A549 (cell line): Measurements from ENCODE around the gene HSPH1. TPM values are rescaled to one million over a fixed set of nuclear protein-coding genes. Genes with fewer than 3 reads are reported as not detected.

Experiments
- ATAC-seq, 2 experiments: fragments of 200-7000 bp in 1 of 2; fragments of >200 bp in 1 of 2; cut with Nextera tagmentation in 1 of 2; cut with Tn5 transposase in 1 of 2; 3 replicates each; pipeline versions ENCODE4 v1.8.0 to v1.9.1; 2018 to 2020; ENCODE audit warnings: mild to moderate bottlenecking in 1 of 2, moderate library complexity in 1 of 2
- CTCF ChIA-PET: fragments of 300-600 bp; sonication (Branson Sonifier 250); formaldehyde crosslinking; extraction: SDS; loops from one replicate; lab custom pipeline; 2021; ENCODE audit warnings: antibody characterized with exemption, inconsistent platforms; lab: Yijun Ruan, JAX
- POLR2A ChIA-PET: fragments of 350-600 bp; formaldehyde crosslinking; extraction: SDS; loops from one replicate; lab custom pipeline; 2021; ENCODE audit warnings: antibody characterized with exemption, inconsistent platforms; lab: Yijun Ruan, JAX
- DNase-seq, 2 experiments: peaks; one replicate each; pipeline versions ENCODE4 v3.0.0 to v3.0.0-alpha.2; 2011 to 2016; ENCODE audit warnings: low read depth in 1 of 2, low spot score in 1 of 2
- FAIRE-seq: peaks from 2 replicates; lab custom pipeline; 2011; peaks lifted over from hg19 to GRCh38; lab: Jason Lieb, UNC
- H3K27ac ChIP-seq, 2 experiments: fragments of >200 bp; sonication (Bioruptor Twin); formaldehyde crosslinking; 3 replicates each; pipeline ENCODE4 v1.5.1; 2016 to 2017
- H3K4me1 ChIP-seq: fragments of >200 bp; sonication (Bioruptor Twin); formaldehyde crosslinking; 3 replicates; pipeline ENCODE4 v1.6.1; 2016
- H3K4me2 ChIP-seq: fragments of >200 bp; sonication (Bioruptor Twin); formaldehyde crosslinking; 3 replicates; pipeline ENCODE4 v1.6.1; 2016
- H3K4me3 ChIP-seq: fragments of >200 bp; sonication (Bioruptor Twin); formaldehyde crosslinking; 3 replicates; pipeline ENCODE4 v1.5.1; 2016
- H3K9me3 ChIP-seq: fragments of >200 bp; sonication (Bioruptor Twin); formaldehyde crosslinking; 3 replicates; pipeline ENCODE4 v1.6.1; 2016
- CBX8 ChIP-seq: fragments of 200-600 bp; sonication (generic); IDR thresholded peaks from 2 replicates; pipeline ENCODE4 v1.6.1; 2016
- CEBPB ChIP-seq, 2 experiments: fragments of >200 bp in 1 of 2; sonication (Bioruptor Twin) in 1 of 2; formaldehyde crosslinking in 1 of 2; IDR thresholded peaks; 2 replicates each; pipeline ENCODE4 v1.6.1; 2012 to 2016
- E2F6 ChIP-seq: IDR thresholded peaks from 2 replicates; pipeline ENCODE4 v1.6.1; 2012; ENCODE audit warnings: low read depth, borderline replicate concordance
- EHMT2 ChIP-seq: fragments of 200-600 bp; sonication (generic); IDR thresholded peaks from 2 replicates; pipeline ENCODE4 v1.6.1; 2016; ENCODE audit warnings: antibody characterized with exemption, low read depth, mild to moderate bottlenecking, moderate library complexity
- EP300 ChIP-seq, 2 experiments: fragments of >200 bp; sonication (Bioruptor Twin); formaldehyde crosslinking; IDR thresholded peaks; 2 replicates in 1 of 2; 3 replicates in 1 of 2; pipeline ENCODE4 v1.6.1; 2016 to 2017
- FOSL2 ChIP-seq, 2 experiments: fragments of 450-650 bp in 1 of 2; fragments of >200 bp in 1 of 2; sonication (Bioruptor Twin) in 1 of 2; formaldehyde crosslinking; IDR thresholded peaks; 2 replicates each; pipeline versions ENCODE4 v1.5.0 to v1.6.1; 2016 to 2020; ENCODE audit warnings: mild to moderate bottlenecking in 1 of 2, moderate library complexity in 1 of 2
- FOXS1 ChIP-seq: fragments of 250-450 bp; sonication (Bioruptor Pico); IDR thresholded peaks from 2 replicates; pipeline ENCODE4 v1.5.0; 2020; ENCODE audit warnings: mild to moderate bottlenecking, moderate library complexity
- HES2 ChIP-seq: fragments of >200 bp; sonication (Bioruptor Twin); formaldehyde crosslinking; IDR thresholded peaks from 2 replicates; pipeline ENCODE4 v1.6.1; 2016
- HEYL ChIP-seq: fragments of 250-450 bp; sonication (Bioruptor Pico); IDR thresholded peaks from 2 replicates; pipeline ENCODE4 v1.8.0; 2021; ENCODE audit warnings: mild to moderate bottlenecking, moderate library complexity
- JUN ChIP-seq, 2 experiments: fragments of >200 bp; sonication (Bioruptor Twin); formaldehyde crosslinking; IDR thresholded peaks; 2 replicates in 1 of 2; 3 replicates in 1 of 2; pipeline ENCODE4 v1.6.1; 2016 to 2017
- MAFK ChIP-seq: fragments of 450-650 bp; IDR thresholded peaks from 2 replicates; pipeline ENCODE4 v1.6.1; 2014; ENCODE audit not compliant: partially characterized antibody
- NPAS2 ChIP-seq: fragments of 250-450 bp; sonication (Bioruptor Pico); IDR thresholded peaks from 2 replicates; pipeline ENCODE4 v1.8.0; 2022; ENCODE audit warnings: mild to moderate bottlenecking, moderate library complexity, borderline replicate concordance
- NR3C1 ChIP-seq: fragments of >200 bp; sonication (Bioruptor Twin); formaldehyde crosslinking; IDR thresholded peaks from 3 replicates; pipeline ENCODE4 v1.6.1; 2017
- PHF8 ChIP-seq: fragments of 200-600 bp; sonication (generic); IDR thresholded peaks from 2 replicates; pipeline ENCODE4 v1.6.1; 2016; ENCODE audit warnings: low read depth, mild to moderate bottlenecking, antibody characterized with exemption, moderate library complexity, borderline replicate concordance
- POLR2AphosphoS2 ChIP-seq: conservative IDR thresholded peaks from 2 replicates; pipeline ENCODE4 v1.6.1; 2012; ENCODE audit warnings: low read length, improper control_type of control experiment, inconsistent platforms
- RAD21 ChIP-seq, 2 experiments: fragments of >200 bp in 1 of 2; sonication (Bioruptor Twin) in 1 of 2; formaldehyde crosslinking in 1 of 2; IDR thresholded peaks in 1 of 2; conservative IDR thresholded peaks in 1 of 2; 2 replicates in 1 of 2; 3 replicates in 1 of 2; pipeline ENCODE4 v1.6.1; 2012 to 2018; ENCODE audit warnings: inconsistent platforms in 1 of 2
- REST ChIP-seq: fragments of 200-600 bp; sonication (generic); IDR thresholded peaks from 2 replicates; pipeline ENCODE4 v1.6.1; 2016; ENCODE audit warnings: antibody characterized with exemption, mild to moderate bottlenecking, moderate library complexity
- SMC3 ChIP-seq: fragments of >200 bp; sonication (Bioruptor Twin); formaldehyde crosslinking; IDR thresholded peaks from 3 replicates; pipeline ENCODE4 v1.6.1; 2018; ENCODE audit warnings: inconsistent platforms
- TFCP2L1 ChIP-seq: fragments of 250-450 bp; sonication (Bioruptor Pico); IDR thresholded peaks from 2 replicates; pipeline ENCODE4 v1.5.0; 2021; ENCODE audit warnings: mild to moderate bottlenecking
- TP53 ChIP-seq: fragments of 250-450 bp; sonication (Bioruptor Pico); IDR thresholded peaks from 2 replicates; pipeline ENCODE4 v1.5.0; 2021; ENCODE audit warnings: mild to moderate bottlenecking, moderate library complexity
- USF2 ChIP-seq: fragments of 450-650 bp; IDR thresholded peaks from 2 replicates; pipeline ENCODE4 v1.6.1; 2014; ENCODE audit warnings: antibody characterized with exemption
- ZC3H11A ChIP-seq: fragments of 450-650 bp; IDR thresholded peaks from 2 replicates; pipeline ENCODE4 v1.6.1; 2014; ENCODE audit warnings: antibody characterized with exemption, mild to moderate bottlenecking
- ZFP36 ChIP-seq: fragments of 450-650 bp; IDR thresholded peaks from 2 replicates; pipeline ENCODE4 v1.6.1; 2014; ENCODE audit warnings: borderline replicate concordance; ENCODE audit not compliant: partially characterized antibody
- ZSCAN20 ChIP-seq: fragments of 250-450 bp; sonication (Bioruptor Pico); IDR thresholded peaks from 2 replicates; pipeline ENCODE4 v1.8.0; 2022; ENCODE audit warnings: mild to moderate bottlenecking, moderate library complexity
- WGBS: methylation state at CpG from one replicate; pipeline ENCODE4 v1.1.6; 2017; ENCODE audit errors: missing lambda C conversion rate; 5-methylcytosine and 5-hydroxymethylcytosine counted together
- polyA plus RNA-seq, 4 experiments: library from polyadenylated mRNA; depleted of rRNA in 3 of 4; stranded (reverse); fragments of >200 nt; fragmentation: RNase III in 1 of 4; extraction: RNeasy Plus Mini Kit Qiagen cat#74134 plus additional on column Dnase treatment in 1 of 4; gene quantifications; 2 replicates in 3 of 4; 3 replicates in 1 of 4; pipeline ENCODE4 v1.2.3, GENCODE V29; 2011 to 2017

The HSPH1 gene
- polyA plus RNA-seq, 2 of the 4 experiments (the other 2 are of a cell fraction) = 110 to 141 TPM

GRCh38 chr13:31122544-31123260, 39.0 kb downstream of the HSPH1 start:
- DNase-seq = no peak
- H3K4me1 ChIP-seq = no peaks in the 10 kb centered on the region
- ChIA-PET POLR2A (no interaction called here), CTCF (interaction anchor here (0.6 to 1.3 kb wide), 3 partner anchors 9 to 28 kb away, joined by 3 to 4 read pairs (median 3); no protein-coding TSS in a partner anchor)
- ATAC-seq = no peak
- no peak overlapping the region for H3K4me2 ChIP-seq
- 49% methylated on average over 11 of the region's 12 CpGs for WGBS
- H3K27ac ChIP-seq = no peak overlapping the region
- no peaks in the 10 kb centered on the region for H3K9me3 ChIP-seq
- TF ChIP-seq RAD21 (conservative IDR thresholded peaks at IDR 0.05 in 1 of 2, IDR thresholded peaks at IDR 0.05 in 1 of 2) (no peak), REST (no peak), JUN (IDR thresholded peaks at IDR 0.05) (no peak), ZFP36 (no peak), EP300 (IDR thresholded peaks at IDR 0.05) (no peak), ZC3H11A (no peak), HES2 (no peak), EHMT2 (no peak)
- H3K4me3 ChIP-seq = no peak overlapping the region
- FAIRE-seq = no peak

GRCh38 chr13:31122143-31122542, 39.6 kb downstream of the HSPH1 start:
- TF ChIP-seq TP53 (no peak), E2F6 (no peak), TFCP2L1 (CRISPR knock-in tag) (no peak), NR3C1 (no peak), JUN (IDR thresholded peaks at IDR 0.05) (no peak)
- WGBS = 89% methylated on average over 4 of the region's 4 CpGs
- H3K4me3 ChIP-seq = no peak overlapping the region
- FAIRE-seq (no peak), DNase-seq (no peak), ATAC-seq (no peak)
- no peaks in the 10 kb centered on the region for H3K4me1 ChIP-seq
- no peak overlapping the region for H3K4me2 ChIP-seq
- no peaks in the 10 kb centered on the region for H3K9me3 ChIP-seq
- CTCF ChIA-PET = interaction anchor here (0.6 to 1.3 kb wide), 2 partner anchors 11 to 79 kb away, joined by 3 read pairs; no protein-coding TSS in a partner anchor
- no peak overlapping the region for H3K27ac ChIP-seq
- POLR2A ChIA-PET = no interaction called here

GRCh38 chr13:31121379-31122140, 40.1 kb downstream of the HSPH1 start:
- no peak overlapping the region for H3K27ac ChIP-seq
- DNase-seq (no peak), ATAC-seq (no peak), FAIRE-seq (no peak)
- CTCF ChIA-PET = interaction anchor here (0.6 to 1.3 kb wide), 2 partner anchors 10 to 79 kb away, joined by 3 read pairs; no protein-coding TSS in a partner anchor
- no peaks in the 10 kb centered on the region for H3K9me3 ChIP-seq
- H3K4me3 ChIP-seq = no peak overlapping the region
- H3K4me2 ChIP-seq = no peak overlapping the region
- no peaks in the 10 kb centered on the region for H3K4me1 ChIP-seq
- POLR2A ChIA-PET = no interaction called here
- WGBS = 54% methylated on average over 6 of the region's 7 CpGs
- TF ChIP-seq EHMT2 (no peak), SMC3 (no peak), RAD21 (conservative IDR thresholded peaks at IDR 0.05 in 1 of 2, IDR thresholded peaks at IDR 0.05 in 1 of 2) (no peak), E2F6 (no peak), PHF8 (no peak), MAFK (no peak), HES2 (no peak), HEYL (CRISPR knock-in tag) (no peak), EP300 (IDR thresholded peaks at IDR 0.05) (no peak), USF2 (no peak), NPAS2 (CRISPR knock-in tag) (no peak), CBX8 (no peak), FOSL2 (IDR thresholded peaks at IDR 0.05) (no peak), FOSL2 (CRISPR knock-in tag; IDR thresholded peaks at IDR 0.05) (no peak), POLR2AphosphoS2 (no peak), ZSCAN20 (CRISPR knock-in tag) (no peak), CEBPB (IDR thresholded peaks at IDR 0.05) (no peak), FOXS1 (no peak)
